ENCODE measurements around the gene DAW1. TPM values are rescaled to one million over a fixed set of nuclear protein-coding genes. Genes with fewer than 3 reads are reported as not detected.

The DAW1 gene
- total and polyA plus RNA-seq, 2 of the 4 experiments (the other 2 are of a cell fraction), result 0.86 to 1.4 TPM

GRCh38 chr2:227829337-227829736 lies 42.1 kb upstream of the DAW1 start:
- Histone ChIP-seq H3K23ac (ENCODE audit: low read depth, low read length) (no peak overlapping the region), H4K20me1 (ENCODE audit: insufficient read depth, low read length) (no peaks in the 10 kb centered on the region), H2AK9ac (replicated peaks; ENCODE audit: low read depth, low read length, poor library complexity) (no peak overlapping the region), H2BK120ac (ENCODE audit: low read depth, low read length) (no peak overlapping the region), H4K8ac (ENCODE audit: low read depth in 2 of 2, low read length in 2 of 2) (no peak overlapping the region), H3K36me3 (ENCODE audit: control insufficient read depth, insufficient read depth, low read length) (no peaks in the 10 kb centered on the region), H3K9ac (ENCODE audit: low read depth, low read length) (no peak overlapping the region), H4K91ac (ENCODE audit: insufficient read depth, low read depth, low read length) (no peak overlapping the region), H2AK5ac (ENCODE audit: low read depth, low read length) (no peak overlapping the region), H3K4me1 (ENCODE audit: control insufficient read depth, insufficient read depth, low read length) (no peaks in the 10 kb centered on the region), H3K27me3 (ENCODE audit: control insufficient read depth, insufficient read depth, low read length) (no peaks in the 10 kb centered on the region), H3K4me3 (ENCODE audit: insufficient read depth, low read depth, low read length) (no peak overlapping the region), H3K9me3 (ENCODE audit: control insufficient read depth, insufficient read depth, low read length) (no peaks in the 10 kb centered on the region), H4K5ac (ENCODE audit: low read depth, low read length) (no peak overlapping the region), H2AFZ (replicated peaks; ENCODE audit: low read length, poor library complexity) (no peak overlapping the region), H3K4ac (ENCODE audit: low read depth, low read length) (no peak overlapping the region), H2BK20ac (ENCODE audit: low read depth, low read length) (no peak overlapping the region), H3K56ac (ENCODE audit: extremely low read depth, insufficient read depth, low read length) (no peak overlapping the region), H3K27ac (ENCODE audit: insufficient read depth, low read length) (no peak overlapping the region), H3K79me1 (ENCODE audit: low read depth in 1 of 2, low read length in 2 of 2) (no peaks in the 10 kb centered on the region), H2BK15ac (ENCODE audit: low read depth, low read length) (no peak overlapping the region), H3K18ac (ENCODE audit: low read depth, low read length) (no peak overlapping the region), H3K14ac (replicated peaks; ENCODE audit: low read depth, low read length) (no peak overlapping the region), H2BK5ac (ENCODE audit: low read depth, low read length, poor library complexity, severe bottlenecking) (no peak overlapping the region), H3K4me2 (ENCODE audit: low read depth, low read length) (no peak overlapping the region), H3K9me1 (ENCODE audit: insufficient read depth, low read length) (no peaks in the 10 kb centered on the region)
- ATAC-seq (ENCODE audit: low read depth) (no peak), DNase-seq (no peak)
- POLR2A ChIA-PET (ENCODE audit: unreplicated experiment), result no interaction called here
- TF ChIP-seq RFX5 (IDR thresholded peaks at IDR 0.05; ENCODE audit: low read depth, low read length), result no peak
- no peak for TF ChIP-seq MAZ (IDR thresholded peaks at IDR 0.05; ENCODE audit: borderline replicate concordance, low read depth, low read length)
- no peak for TF ChIP-seq BHLHE40 (IDR thresholded peaks at IDR 0.05; ENCODE audit: low read depth, low read length)
- no peak for TF ChIP-seq MXI1 (IDR thresholded peaks at IDR 0.05; ENCODE audit: borderline replicate concordance, low read depth, low read length)
- intact Hi-C loops (cut with micrococcal nuclease), result no loop called here
- WGBS, 2 experiments (ENCODE audit: extremely low coverage in 2 of 2, insufficient read length in 1 of 2), result 100% methylated on average over 1 of the region's 2 CpGs
- CTCF ChIA-PET, result no interaction called here
- dilution Hi-C loops (cut with HindIII; ENCODE audit: low sequenced_read_pairs, unreplicated experiment), result no loop called here
- in situ Hi-C loops (cut with MboI; ENCODE audit: low sequenced_read_pairs), result no loop called here
- no TSS peak for BruUV-seq (replicated peaks)

Data from IMR-90 (cell line).